HepG2 (cell line): ENCODE results near the gene YY2. TPM values are rescaled to one million over a fixed set of nuclear protein-coding genes. Genes with fewer than 3 reads are reported as not detected.

Source experiments
- ARNT ChIP-seq: fragments of 450-650 bp; IDR thresholded peaks from 2 replicates; pipeline ENCODE4 v1.6.1; 2017
- CENPT ChIP-seq: sonication (generic); formaldehyde crosslinking; IDR thresholded peaks from 2 replicates; pipeline ENCODE4 v1.8.0; 2022; ENCODE audit warnings: low read depth, mild to moderate bottlenecking, moderate library complexity, missing genetic modification reagents
- CSRNP1 ChIP-seq: sonication (generic); formaldehyde crosslinking; IDR thresholded peaks from 2 replicates; pipeline ENCODE4 v1.8.1; 2023; ENCODE audit warnings: mild to moderate bottlenecking, missing genetic modification reagents
- DPF2 ChIP-seq: sonication (generic); formaldehyde crosslinking; IDR thresholded peaks from 2 replicates; pipeline ENCODE4 v1.4.0; 2020; ENCODE audit warnings: mild to moderate bottlenecking, low read depth, missing genetic modification reagents, borderline replicate concordance
- ELF1 ChIP-seq: sonication (generic); formaldehyde crosslinking; IDR thresholded peaks from 2 replicates; pipeline ENCODE4 v1.4.0; 2020; ENCODE audit warnings: missing genetic modification reagents
- KLF9 ChIP-seq: IDR thresholded peaks from 2 replicates; pipeline ENCODE4 v1.6.1; 2016; ENCODE audit warnings: low read depth
- MEIS2 ChIP-seq: sonication (generic); formaldehyde crosslinking; IDR thresholded peaks from 2 replicates; pipeline ENCODE4 v1.9.0; 2021; ENCODE audit warnings: mild to moderate bottlenecking, missing genetic modification reagents
- NFAT5 ChIP-seq: sonication (generic); formaldehyde crosslinking; IDR thresholded peaks from 2 replicates; pipeline ENCODE4 v1.4.0; 2020; ENCODE audit warnings: missing genetic modification reagents
- USF2 ChIP-seq, 2 experiments: sonication (generic) in 1 of 2; formaldehyde crosslinking in 1 of 2; IDR thresholded peaks; 2 replicates each; pipeline versions ENCODE4 v1.5.1 to v1.6.1; 2011 to 2020; ENCODE audit warnings: borderline replicate concordance in 1 of 2, low read depth in 1 of 2, low read length in 1 of 2, mild to moderate bottlenecking in 1 of 2, missing genetic modification reagents in 1 of 2, moderate library complexity in 1 of 2
- ZFP1 ChIP-seq: IDR thresholded peaks from 2 replicates; pipeline ENCODE4 v1.6.1; 2016
- ZNF512B ChIP-seq: sonication (generic); formaldehyde crosslinking; IDR thresholded peaks from 2 replicates; pipeline ENCODE4 v1.5.1; 2020; ENCODE audit warnings: missing genetic modification reagents, mild to moderate bottlenecking, borderline replicate concordance
- ZNF546 ChIP-seq: sonication (generic); formaldehyde crosslinking; conservative IDR thresholded peaks from 2 replicates; pipeline ENCODE4 v1.8.1; 2023; ENCODE audit warnings: mild to moderate bottlenecking, missing genetic modification reagents
- ZNF770 ChIP-seq: sonication (generic); formaldehyde crosslinking; IDR thresholded peaks from 2 replicates; pipeline ENCODE4 v1.5.0; 2020; ENCODE audit warnings: mild to moderate bottlenecking, missing genetic modification reagents
- polyA plus RNA-seq, 8 experiments: library from polyadenylated mRNA; depleted of rRNA in 3 of 8; stranded (reverse) in 7 of 8; unstranded in 1 of 8; fragments of >200 nt; fragmentation: Illumina TruSeq in 4 of 8; extraction: Trizol in 4 of 8; gene quantifications; 2 replicates each; pipeline versions ENCODE4 v1.2.1 to v1.2.3, GENCODE V29; 2011 to 2016; ENCODE audit warnings: low read depth in 4 of 8, missing spikeins in 1 of 8, mixed read lengths in 1 of 8; ENCODE audit not compliant: insufficient read depth in 1 of 8
- total RNA-seq, 5 experiments: library from RNA; depleted of rRNA; stranded (reverse); fragments of >200 nt; fragmentation: Illumina TruSeq; extraction: Trizol; gene quantifications; 2 replicates each; pipeline ENCODE4 v1.2.3, GENCODE V29; 2016; ENCODE audit warnings: low read depth in 1 of 5

Gene YY2
- total and polyA plus RNA-seq, 2 of the 13 experiments (the other 11 are each of a cell fraction or from before 2014, with no cell fraction given): 0.34 to 0.44 TPM

GRCh38 chrX:21839334-21840192 is 16.2 kb upstream of the YY2 start, which contains the start of gene MBTPS2 (continued):
- no peak for TF ChIP-seq ZNF512B (CRISPR knock-in tag)
- TF ChIP-seq CSRNP1 (CRISPR knock-in tag): no peak; the same call in 1 of the 2 replicates
- TF ChIP-seq KLF9: 0 out of 2 replicates have a peak, but pooled peaks have one; percentile 50
- peak; percentile 71 for TF ChIP-seq ELF1 (CRISPR knock-in tag)
- no peak for TF ChIP-seq ZNF546 (CRISPR knock-in tag)
- TF ChIP-seq CENPT (CRISPR knock-in tag): no peak
- no peak for TF ChIP-seq ARNT
- TF ChIP-seq DPF2 (CRISPR knock-in tag): no peak
- TF ChIP-seq NFAT5 (CRISPR knock-in tag): peak; percentile 81; the same call in 1 of the 2 replicates
- peak; percentile 42; the same call in 1 of the 2 replicates for TF ChIP-seq ZNF770 (CRISPR knock-in tag)
- TF ChIP-seq ZFP1: no peak
- TF ChIP-seq MEIS2: no peak
- TF ChIP-seq USF2 (IDR thresholded peaks at IDR 0.05; ENCODE audit: low read depth, low read length): no peak
- TF ChIP-seq USF2 (CRISPR knock-in tag; IDR thresholded peaks at IDR 0.05; ENCODE audit: borderline replicate concordance): 0 out of 2 replicates have a peak, but pooled peaks have one; percentile 36
